ENCODE data around the gene SRF.

Gene SRF

DNA sequence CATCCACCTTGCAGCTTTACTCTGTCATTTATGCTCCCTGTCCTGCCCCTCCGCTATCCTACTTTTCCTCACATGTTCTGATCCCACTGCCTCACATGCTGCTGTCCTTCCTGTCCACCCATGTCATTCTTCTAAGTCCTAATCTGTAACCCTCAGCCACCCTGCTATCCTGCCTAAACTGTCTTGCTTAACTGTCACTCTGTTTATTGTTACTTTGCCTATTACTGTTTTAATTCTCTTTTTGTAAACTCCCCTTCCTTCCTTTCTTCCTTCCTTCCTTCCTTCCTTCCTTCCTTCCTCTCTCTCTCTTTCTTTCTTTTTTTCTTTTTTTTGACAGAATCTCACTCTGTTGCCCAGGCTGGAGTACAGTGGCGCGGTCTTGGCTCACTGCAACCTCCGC lies 12.4 kb downstream of the SRF start:
- no peak for DNase-seq (ENCODE audit: low read depth in 2 of 2)

DNA sequence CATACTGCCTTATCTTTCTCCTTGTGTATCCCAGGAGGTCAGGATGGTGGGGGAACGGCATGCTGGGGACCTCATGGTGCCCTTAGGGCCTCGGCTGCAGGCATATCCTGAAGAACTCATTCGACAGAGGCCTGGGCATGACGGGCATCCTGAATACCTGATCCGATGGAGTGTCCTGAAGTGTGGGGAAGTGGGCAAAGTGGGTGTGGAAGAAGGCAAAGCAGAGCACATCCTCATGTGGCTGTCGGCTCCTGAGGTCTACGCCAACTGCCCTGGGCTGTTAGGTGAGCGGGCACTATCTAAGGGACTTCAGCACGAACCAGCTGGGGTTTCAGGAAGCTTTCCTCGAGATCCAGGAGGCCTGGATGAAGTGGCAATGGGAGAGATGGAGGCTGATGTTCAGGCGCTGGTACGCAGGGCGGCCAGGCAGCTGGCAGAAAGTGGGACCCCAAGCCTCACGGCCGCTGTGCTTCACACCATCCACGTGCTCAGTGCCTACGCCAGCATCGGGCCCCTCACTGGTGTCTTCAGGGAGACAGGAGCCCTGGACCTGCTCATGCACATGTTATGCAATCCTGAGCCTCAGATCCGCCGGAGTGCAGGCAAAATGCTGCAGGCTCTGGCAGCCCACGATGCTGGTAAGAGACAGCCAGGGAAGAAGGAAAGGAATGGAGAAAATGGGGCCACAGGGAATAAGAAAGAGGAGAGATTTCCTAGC lies 13.4 kb downstream of the SRF start:
- DNase-seq (ENCODE audit: low read depth in 2 of 2) = no peak

- DNase-seq (ENCODE audit: low read depth in 2 of 2) = no peak
Measured at GRCh38 chr6:43185391-43185985, 14.4 kb downstream of the SRF start.

DNA sequence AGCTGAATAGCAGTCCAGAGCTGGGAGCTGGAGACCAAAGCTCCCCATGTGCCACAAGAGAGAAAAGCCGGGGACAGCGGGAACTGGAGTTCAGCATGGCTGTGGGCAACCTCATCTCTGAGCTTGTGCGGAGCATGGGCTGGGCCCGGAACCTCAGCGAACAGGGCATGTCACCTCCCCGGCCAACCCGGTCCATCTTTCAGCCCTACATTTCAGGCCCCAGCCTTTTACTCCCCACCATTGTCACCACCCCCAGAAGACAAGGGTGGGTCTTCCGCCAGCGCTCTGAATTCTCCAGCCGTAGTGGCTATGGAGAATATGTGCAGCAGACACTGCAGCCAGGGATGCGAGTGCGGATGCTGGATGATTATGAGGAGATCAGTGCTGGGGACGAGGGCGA lies 14.9 kb downstream of the SRF start:
- DNase-seq (ENCODE audit: low read depth in 2 of 2) = no peak

- no peak for DNase-seq (ENCODE audit: low read depth in 2 of 2)
Measured at GRCh38 chr6:43186706-43187105, 15.6 kb downstream of the SRF start.

GRCh38 chr6:43187821-43188220 lies 16.8 kb downstream of the SRF start:
- no peak for DNase-seq (ENCODE audit: low read depth in 2 of 2)

GRCh38 chr6:43188426-43188825 lies 17.4 kb downstream of the SRF start:
- no peak for DNase-seq (ENCODE audit: low read depth in 2 of 2)

GRCh38 chr6:43189776-43190304 lies 18.8 kb downstream of the SRF start:
- no peak for DNase-seq (ENCODE audit: low read depth in 2 of 2)

GRCh38 chr6:43192911-43193310 lies 21.8 kb downstream of the SRF start:
- DNase-seq (ENCODE audit: low read depth in 2 of 2) = no peak

GRCh38 chr6:43193929-43194328 lies 22.9 kb downstream of the SRF start:
- DNase-seq (ENCODE audit: low read depth in 2 of 2) = no peak

GRCh38 chr6:43196337-43196736 lies 25.3 kb downstream of the SRF start:
- no peak for DNase-seq (ENCODE audit: low read depth in 2 of 2)

- DNase-seq (ENCODE audit: low read depth in 2 of 2) = no peak
Measured at GRCh38 chr6:43199912-43200311, 28.8 kb downstream of the SRF start.

DNA sequence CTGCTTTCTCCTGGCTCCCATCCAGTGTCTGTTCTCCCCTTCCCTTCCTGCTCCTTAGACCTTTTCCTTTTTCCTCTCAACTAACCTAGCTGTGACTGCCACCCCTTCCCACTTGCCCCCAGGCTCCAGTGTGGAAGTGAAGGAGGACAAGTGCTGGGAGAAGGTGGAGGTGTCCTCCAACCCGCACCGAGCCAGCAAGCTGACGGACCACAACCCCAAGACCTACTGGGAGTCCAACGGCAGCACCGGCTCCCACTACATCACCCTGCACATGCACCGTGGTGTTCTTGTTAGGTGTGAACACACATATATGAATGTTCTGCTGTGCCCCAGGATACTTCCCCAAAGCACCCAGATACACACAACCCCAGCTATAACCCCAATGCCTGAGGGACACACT lies 29.5 kb downstream of the SRF start:
- DNase-seq (ENCODE audit: low read depth in 2 of 2) = no peak

GRCh38 chr6:43202451-43202850 lies 31.4 kb downstream of the SRF start:
- DNase-seq (ENCODE audit: low read depth in 2 of 2) = no peak

GRCh38 chr6:43203029-43203717 lies 32.1 kb downstream of the SRF start:
- DNase-seq (ENCODE audit: low read depth in 2 of 2) = no peak

- DNase-seq (ENCODE audit: low read depth in 2 of 2) = no peak
Measured at GRCh38 chr6:43203718-43204095, 32.6 kb downstream of the SRF start.

DNA sequence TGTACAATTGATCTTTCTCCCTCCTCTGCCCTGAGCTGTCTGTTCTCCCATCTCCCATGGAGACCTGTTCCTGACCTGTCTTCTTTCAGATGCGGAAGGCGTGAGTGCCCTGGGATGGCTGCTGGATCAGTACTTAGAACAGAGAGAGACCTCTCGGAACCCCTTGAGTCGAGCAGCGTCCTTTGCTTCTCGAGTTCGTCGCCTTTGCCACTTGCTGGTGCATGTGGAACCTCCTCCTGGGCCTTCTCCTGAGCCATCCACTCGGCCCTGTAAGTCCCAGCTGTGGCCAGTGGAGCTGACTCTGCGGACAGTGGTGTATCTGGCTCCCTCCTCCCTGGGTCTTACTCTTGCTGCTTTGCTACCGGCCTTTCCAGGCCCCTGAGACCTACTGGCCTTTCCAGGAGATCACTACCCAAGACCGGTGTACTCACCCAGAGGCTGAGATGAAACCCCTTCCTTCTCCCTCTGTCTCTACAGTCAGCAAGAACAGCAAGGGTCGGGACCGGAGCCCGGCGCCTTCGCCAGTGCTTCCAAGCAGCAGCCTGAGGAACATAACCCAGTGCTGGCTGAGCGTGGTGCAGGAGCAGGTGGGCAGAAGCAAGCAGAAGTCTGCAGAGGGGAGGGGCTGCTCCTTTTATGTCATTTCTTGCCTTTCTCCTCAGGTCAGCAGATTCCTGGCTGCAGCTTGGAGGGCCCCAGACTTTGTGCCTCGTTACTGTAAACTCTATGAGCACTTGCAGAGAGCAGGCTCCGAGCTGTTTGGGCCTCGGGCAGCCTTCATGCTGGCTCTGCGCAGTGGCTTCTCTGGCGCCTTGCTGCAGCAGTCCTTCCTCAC lies 33.4 kb downstream of the SRF start:
- DNase-seq (ENCODE audit: low read depth in 2 of 2) = no peak

- DNase-seq (ENCODE audit: low read depth in 2 of 2) = no peak
Measured at GRCh38 chr6:43205849-43206248, 34.8 kb downstream of the SRF start.

GRCh38 chr6:43207286-43207685 lies 36.2 kb downstream of the SRF start:
- DNase-seq (ENCODE audit: low read depth in 2 of 2) = no peak

DNA sequence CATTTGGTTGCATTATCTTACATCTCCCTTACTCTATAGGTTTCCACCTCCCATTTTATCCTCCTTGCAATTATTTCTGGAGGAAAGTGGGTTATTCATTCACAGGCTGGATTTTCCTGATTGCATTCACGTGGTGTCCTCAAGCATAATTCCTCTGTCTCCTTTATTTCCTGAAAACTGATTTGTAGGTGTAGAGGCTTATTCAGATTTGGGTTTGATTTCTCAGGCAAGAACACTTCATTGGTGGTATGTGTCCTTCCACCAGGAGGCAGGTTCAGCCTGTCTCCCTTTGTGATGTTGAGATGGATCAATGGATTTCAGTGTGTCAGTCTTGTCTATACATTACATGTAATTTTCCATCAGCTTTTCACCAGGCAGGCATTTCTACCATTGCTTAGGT lies 40.9 kb downstream of the SRF start:
- no peak for DNase-seq (ENCODE audit: low read depth in 2 of 2)

- DNase-seq (ENCODE audit: low read depth in 2 of 2) = no peak
Measured at GRCh38 chr6:43213431-43213830, 42.4 kb downstream of the SRF start.

DNA sequence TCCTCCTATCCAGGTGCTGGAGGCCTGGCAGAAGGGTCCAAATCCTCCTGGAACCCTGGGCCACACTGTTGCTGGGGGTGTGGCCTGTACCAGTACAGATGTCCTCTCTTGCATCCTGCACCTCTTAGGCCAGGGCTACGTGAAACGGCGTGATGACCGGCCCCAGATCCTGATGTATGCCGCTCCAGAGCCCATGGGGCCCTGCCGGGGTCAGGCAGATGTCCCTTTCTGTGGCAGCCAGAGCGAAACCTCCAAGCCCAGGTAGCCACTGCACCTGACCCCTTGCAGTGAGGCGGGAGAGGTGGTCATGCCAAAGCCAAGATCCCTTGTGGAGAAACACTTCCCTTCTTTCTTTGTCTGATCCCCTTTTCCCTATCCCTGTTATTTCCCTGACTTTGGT lies 44.0 kb downstream of the SRF start:
- no peak for DNase-seq (ENCODE audit: low read depth in 2 of 2)
